ENCODE results near the gene IFNL4. TPM values are rescaled to one million over a fixed set of nuclear protein-coding genes. Genes with fewer than 3 reads are reported as not detected.
"Not testable (repeated sequence)": the region's sequence is repeated elsewhere in the genome, so short reads cannot be mapped to it uniquely, and the experiment has no call there.

IFNL4 gene
- polyA plus RNA-seq, 2 of the 4 experiments (the other 2 are of a cell fraction), result not detected

GRCh38 chr19:39218230-39219007, 30.2 kb downstream of the IFNL4 start:
- no peak for DNase-seq (ENCODE audit: low read depth in 1 of 2, low spot score in 1 of 2)
- peaks cover 21% of the 10 kb centered on the region for H3K9me3 ChIP-seq
- no peak for ATAC-seq
- no peaks in the 10 kb centered on the region for H3K4me1 ChIP-seq
- POLR2A ChIA-PET, result no interaction called here
- CTCF ChIA-PET, result interaction anchor here (0.6 to 8.0 kb wide), 8 partner anchors 15 to 856 kb away, joined by 3 to 78 read pairs (median 3); no protein-coding TSS in a partner anchor
- no peak overlapping the region for H3K4me3 ChIP-seq
- 60% methylated on average over 15 of the region's 15 CpGs for WGBS (ENCODE audit: missing lambda C conversion rate)
- H3K4me2 ChIP-seq, result no peak overlapping the region
- no peak overlapping the region for H3K27ac ChIP-seq
- TF ChIP-seq HOXB13 (CRISPR knock-in tag; IDR thresholded peaks at IDR 0.05; ENCODE audit: low read depth) (no peak), MAFK (IDR thresholded peaks at IDR 0.05; ENCODE audit: partially characterized antibody) (no peak), TP53 (CRISPR knock-in tag; IDR thresholded peaks at IDR 0.05) (no peak), USF2 (IDR thresholded peaks at IDR 0.05) (no peak), MAX (IDR thresholded peaks at IDR 0.05) (no peak), RFX5 (IDR thresholded peaks at IDR 0.05) (no peak), E2F6 (IDR thresholded peaks at IDR 0.05; ENCODE audit: borderline replicate concordance, low read depth) (no peak), SMC3 (IDR thresholded peaks at IDR 0.05) (no peak), ZC3H11A (IDR thresholded peaks at IDR 0.05) (no peak)
- no peak for FAIRE-seq

GRCh38 chr19:39217094-39217493, 31.6 kb downstream of the IFNL4 start:
- ChIA-PET POLR2A (no interaction called here), CTCF (interaction anchor here (0.9 to 8.0 kb wide), 7 partner anchors 8 to 110 kb away, joined by 3 to 78 read pairs (median 4); partner anchors contain the start of gene SYCN)
- Histone ChIP-seq H3K9me3 (peaks cover 21% of the 10 kb centered on the region), H3K4me3 (no peak overlapping the region), H3K27ac (no peak overlapping the region), H3K4me1 (no peaks in the 10 kb centered on the region), H3K4me2 (no peak overlapping the region)
- ATAC-seq (no peak), DNase-seq (ENCODE audit: low read depth in 1 of 2, low spot score in 1 of 2) (no peak), FAIRE-seq (no peak)
- TF ChIP-seq RNF2 (IDR thresholded peaks at IDR 0.05; ENCODE audit: borderline replicate concordance, low read depth), result no peak
- TF ChIP-seq POLR2AphosphoS2 (conservative IDR thresholded peaks at IDR 0.05; ENCODE audit: low read length), result no peak
- TF ChIP-seq MAX (IDR thresholded peaks at IDR 0.05), result no peak
- no peak for TF ChIP-seq JUNB (IDR thresholded peaks at IDR 0.05)
- WGBS (ENCODE audit: missing lambda C conversion rate), result 70% methylated on average over 5 of the region's 5 CpGs

GRCh38 chr19:39215323-39215722, 33.3 kb downstream of the IFNL4 start:
- H3K9me3 ChIP-seq, result peaks cover 21% of the 10 kb centered on the region
- H3K4me2 ChIP-seq; POLR2A ChIA-PET; ATAC-seq; H3K4me3 ChIP-seq; H3K4me1 ChIP-seq; DNase-seq (ENCODE audit: low read depth in 1 of 2, low spot score in 1 of 2); FAIRE-seq; H3K27ac ChIP-seq: not testable (repeated sequence)
- CTCF ChIA-PET, result interaction anchor here (0.6 to 8.0 kb wide), 13 partner anchors 10 to 755 kb away, joined by 3 to 78 read pairs (median 3); partner anchors contain the start of genes PSMC4 and SYCN
- WGBS (ENCODE audit: missing lambda C conversion rate), result 35% methylated on average over 3 of the region's 3 CpGs

GRCh38 chr19:39212375-39212742, 36.3 kb downstream of the IFNL4 start:
- ATAC-seq, result peak; percentile 90
- FAIRE-seq, result peak; percentile 97
- 23% methylated on average over 8 of the region's 8 CpGs for WGBS (ENCODE audit: missing lambda C conversion rate)
- CTCF ChIA-PET, result interaction anchor here (0.6 to 8.0 kb wide), 29 partner anchors 9 to 260 kb away, joined by 3 to 78 read pairs (median 4); partner anchors contain the start of genes GMFG, IFNL1, SAMD4B and SYCN
- Histone ChIP-seq H3K27ac (no peak overlapping the region), H3K4me2 (no peak overlapping the region), H3K4me1 (no peaks in the 10 kb centered on the region), H3K4me3 (no peak overlapping the region), H3K9me3 (peaks cover 18% of the 10 kb centered on the region)
- DNase-seq (ENCODE audit: low read depth in 1 of 2, low spot score in 1 of 2), result peak in 1 of 2 experiments; percentile 76
- POLR2A ChIA-PET, result interaction anchor here (1.3 kb wide), 1 partner anchor 130 kb away, joined by 4 read pairs; the partner anchor contains the start of gene SAMD4B
- TF ChIP-seq CHD4 (IDR thresholded peaks at IDR 0.05; ENCODE audit: borderline replicate concordance) (no peak), FOSL2 (IDR thresholded peaks at IDR 0.05) (no peak), FOSL2 (CRISPR knock-in tag; IDR thresholded peaks at IDR 0.05) (no peak), CEBPB (IDR thresholded peaks at IDR 0.05) (0 out of 4 replicates have a peak, but pooled peaks of 1 of the 2 experiments have one; percentile 21), ZNF302 (CRISPR knock-in tag; IDR thresholded peaks at IDR 0.05) (no peak), RNF2 (IDR thresholded peaks at IDR 0.05; ENCODE audit: borderline replicate concordance, low read depth) (no peak), GATA3 (IDR thresholded peaks at IDR 0.05; ENCODE audit: borderline replicate concordance) (no peak), ATOH8 (CRISPR knock-in tag; IDR thresholded peaks at IDR 0.05; ENCODE audit: low read depth) (0 out of 2 replicates have a peak, but pooled peaks have one; percentile 25), CBX8 (IDR thresholded peaks at IDR 0.05) (no peak), NPAS2 (CRISPR knock-in tag; IDR thresholded peaks at IDR 0.05; ENCODE audit: borderline replicate concordance) (no peak), NFE2L2 (conservative IDR thresholded peaks at IDR 0.05; ENCODE audit: low read length) (no peak), MAZ (IDR thresholded peaks at IDR 0.05; ENCODE audit: borderline replicate concordance, low read depth, low read length) (no peak), ELK1 (IDR thresholded peaks at IDR 0.05; ENCODE audit: low read depth, low read length) (no peak), BCL3 (IDR thresholded peaks at IDR 0.05) (no peak)
